Uterus (tissue), 4 donors: ENCODE measurements around the gene TLK2. TPM values are rescaled to one million over a fixed set of nuclear protein-coding genes. Genes with fewer than 3 reads are reported as not detected.
"Not testable (repeated sequence)": the region's sequence is repeated elsewhere in the genome, so short reads cannot be mapped to it uniquely, and the experiment has no call there.

Source experiments
- DNase-seq, 2 donors: peaks; one replicate each; pipeline ENCODE4 v3.0.0-alpha.2; 2019 to 2020
- H3K27ac ChIP-seq, 2 donors: fragments of 200-600 bp; sonication (generic); 1 replicate in 1 of 2; 2 replicates in 1 of 2; pipeline ENCODE4 v1.5.1; 2016 to 2018
- H3K27me3 ChIP-seq, 2 donors: fragments of 200-600 bp; sonication (generic); one replicate each; pipeline ENCODE4 v1.5.1; 2018 to 2019; ENCODE audit warnings: control low read depth in 1 of 2
- H3K36me3 ChIP-seq, 2 donors: fragments of 200-600 bp; sonication (generic); one replicate each; pipeline ENCODE4 v1.5.1; 2019; ENCODE audit warnings: control low read depth in 1 of 2
- H3K4me1 ChIP-seq, 2 donors: fragments of 200-600 bp; sonication (generic); one replicate each; pipeline ENCODE4 v1.5.1; 2018 to 2019; ENCODE audit warnings: control low read depth in 1 of 2
- H3K4me3 ChIP-seq, 2 donors: fragments of 200-600 bp; sonication (generic); 1 replicate in 1 of 2; 2 replicates in 1 of 2; pipeline ENCODE4 v1.5.1; 2018 to 2019; ENCODE audit warnings: mild to moderate bottlenecking in 1 of 2
- H3K9me3 ChIP-seq, 2 donors: fragments of 200-600 bp; sonication (generic); one replicate each; pipeline ENCODE4 v1.5.1; 2019; ENCODE audit warnings: control low read depth in 1 of 2
- POLR2A ChIP-seq, 2 donors: fragments of 450-650 bp; IDR thresholded peaks; one replicate each; pipeline ENCODE4 v1.6.1; 2016; ENCODE audit warnings: antibody characterized with exemption in 2 of 2, mild to moderate bottlenecking in 1 of 2, moderate library complexity in 1 of 2
- intact Hi-C: fragments of 100-400 bp; cut with DNase I; formaldehyde crosslinking; loops from one replicate; pipeline ENCODE4 v1.15.1; 2023; ENCODE audit warnings: low total_unique reads
- total RNA-seq, 4 donors: library from RNA; depleted of rRNA in 3 of 4; stranded (reverse); fragments of >200 nt in 3 of 4; gene quantifications; one replicate each; pipeline versions ENCODE4 v1.1.0 to v1.2.4, GENCODE V29; 2014 to 2023
- TF ChIP-seq, protein P1 (sequence below), 4 experiments: fragments of 200-600 bp in 2 of 4; fragments of 450-650 bp in 2 of 4; sonication (generic) in 2 of 4; IDR thresholded peaks; one replicate each; pipeline ENCODE4 v1.5.1; 2016 to 2019; ENCODE audit warnings: antibody characterized with exemption in 4 of 4, mild to moderate bottlenecking in 2 of 4, moderate library complexity in 1 of 4
- donor health status: DM: yes; HTN: yes; CAD: no.

The TLK2 gene
- total RNA-seq, 4 donors from 2014 or later, result 13.6 to 120 (median 50.0) TPM

DNA sequence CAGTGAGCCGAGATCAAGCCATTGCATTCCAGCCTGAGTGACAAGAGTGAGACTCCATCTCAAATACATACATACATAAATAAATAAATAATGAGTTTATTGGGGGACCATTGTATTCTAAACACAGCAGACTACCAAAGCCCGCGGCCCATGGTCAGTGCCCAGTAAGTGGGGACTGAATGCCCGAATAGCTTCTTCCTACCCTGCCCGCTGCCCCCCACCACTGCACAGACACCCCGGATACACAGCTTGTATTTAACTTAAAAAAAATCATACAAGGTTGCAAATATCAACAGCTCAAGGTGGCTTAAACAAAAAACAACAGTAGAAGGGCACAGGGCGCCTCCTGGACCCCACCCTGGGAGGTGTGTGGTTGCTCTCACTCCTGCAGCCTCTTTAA, 22.6 kb upstream of the TLK2 start:
- no peaks in the 10 kb centered on the region for H3K27me3 ChIP-seq
- TF ChIP-seq POLR2A (IDR thresholded peaks at IDR 0.05), result no peak
- TF ChIP-seq, protein P1, sequence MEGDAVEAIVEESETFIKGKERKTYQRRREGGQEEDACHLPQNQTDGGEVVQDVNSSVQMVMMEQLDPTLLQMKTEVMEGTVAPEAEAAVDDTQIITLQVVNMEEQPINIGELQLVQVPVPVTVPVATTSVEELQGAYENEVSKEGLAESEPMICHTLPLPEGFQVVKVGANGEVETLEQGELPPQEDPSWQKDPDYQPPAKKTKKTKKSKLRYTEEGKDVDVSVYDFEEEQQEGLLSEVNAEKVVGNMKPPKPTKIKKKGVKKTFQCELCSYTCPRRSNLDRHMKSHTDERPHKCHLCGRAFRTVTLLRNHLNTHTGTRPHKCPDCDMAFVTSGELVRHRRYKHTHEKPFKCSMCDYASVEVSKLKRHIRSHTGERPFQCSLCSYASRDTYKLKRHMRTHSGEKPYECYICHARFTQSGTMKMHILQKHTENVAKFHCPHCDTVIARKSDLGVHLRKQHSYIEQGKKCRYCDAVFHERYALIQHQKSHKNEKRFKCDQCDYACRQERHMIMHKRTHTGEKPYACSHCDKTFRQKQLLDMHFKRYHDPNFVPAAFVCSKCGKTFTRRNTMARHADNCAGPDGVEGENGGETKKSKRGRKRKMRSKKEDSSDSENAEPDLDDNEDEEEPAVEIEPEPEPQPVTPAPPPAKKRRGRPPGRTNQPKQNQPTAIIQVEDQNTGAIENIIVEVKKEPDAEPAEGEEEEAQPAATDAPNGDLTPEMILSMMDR (IDR thresholded peaks at IDR 0.05), result no peak
- no peak overlapping the region for H3K27ac ChIP-seq
- no peaks in the 10 kb centered on the region for H3K36me3 ChIP-seq
- no peaks in the 10 kb centered on the region for H3K4me1 ChIP-seq
- no peak overlapping the region for H3K4me3 ChIP-seq
- no peak for DNase-seq
- H3K9me3 ChIP-seq, result no peaks in the 10 kb centered on the region
- intact Hi-C loops, result no loop called here

DNA sequence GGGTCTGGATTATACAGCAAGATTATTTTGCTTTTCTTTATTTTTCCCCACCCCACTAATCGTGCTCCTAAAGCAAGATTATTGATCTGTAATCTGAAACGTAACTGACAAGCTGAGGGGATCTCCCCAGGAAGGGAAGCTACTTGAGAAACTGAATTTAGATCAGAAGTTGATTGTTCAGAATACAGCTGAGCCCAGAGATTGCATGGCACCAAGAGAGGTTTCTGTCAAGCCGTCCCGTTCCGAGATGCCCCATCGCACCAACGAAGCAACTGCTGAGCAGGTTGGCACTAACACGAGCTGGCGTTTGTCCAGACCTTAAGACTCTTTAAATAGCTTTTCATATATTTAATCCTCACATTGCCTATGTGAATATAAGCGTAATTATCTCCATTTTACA, 20.1 kb upstream of the TLK2 start:
- H3K4me3 ChIP-seq, result not testable (repeated sequence)

DNA sequence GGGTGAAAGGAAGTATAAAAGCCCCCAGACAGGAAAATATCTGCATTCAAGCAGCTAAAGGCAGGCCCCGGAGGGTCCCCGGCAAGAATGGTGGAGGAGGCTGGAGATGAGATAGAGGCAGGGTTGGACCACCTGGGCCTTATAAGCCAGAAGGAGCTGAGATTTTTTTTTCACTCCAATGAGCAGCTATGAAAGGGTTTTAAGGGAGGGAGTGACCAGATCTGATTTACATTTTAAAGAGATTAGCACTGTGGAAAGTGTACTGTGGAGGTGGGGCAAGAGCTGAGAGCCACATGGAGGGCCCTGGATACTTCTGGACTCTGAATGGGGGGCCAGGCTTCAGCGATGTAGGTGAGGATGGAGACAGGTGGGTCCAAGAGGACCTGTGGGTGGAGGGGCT, 14.2 kb upstream of the TLK2 start:
- H3K9me3 ChIP-seq, intact Hi-C loops, H3K4me1 ChIP-seq, DNase-seq, H3K27ac ChIP-seq, H3K27me3 ChIP-seq, H3K4me3 ChIP-seq, H3K36me3 ChIP-seq: not testable (repeated sequence)

More for the DNA sequence above, 20.1 kb upstream of the TLK2 start:
- H3K27me3 ChIP-seq, H3K27ac ChIP-seq, intact Hi-C loops, H3K4me1 ChIP-seq, H3K36me3 ChIP-seq, H3K9me3 ChIP-seq, DNase-seq: not testable (repeated sequence)

DNA sequence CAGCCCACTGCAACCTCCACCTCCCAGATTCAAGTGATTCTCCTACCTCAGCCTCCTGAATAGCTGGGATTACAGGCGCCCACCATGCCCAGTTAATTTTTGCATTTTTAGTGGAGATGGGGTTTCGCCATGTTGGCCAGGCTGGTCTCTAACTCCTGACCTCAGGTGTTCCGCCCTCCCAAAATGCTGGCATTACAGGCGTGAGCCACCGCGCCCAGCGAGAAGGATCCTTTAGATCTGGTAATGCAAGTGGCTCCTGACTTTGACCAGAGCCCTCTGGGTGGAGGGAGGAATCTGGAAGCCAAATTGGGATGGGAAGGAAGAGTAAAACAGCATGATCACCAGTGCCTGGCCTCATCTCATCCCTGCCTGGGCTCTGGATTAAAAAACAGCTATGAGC, 13.4 kb upstream of the TLK2 start:
- intact Hi-C loops, H3K27me3 ChIP-seq, DNase-seq, H3K4me1 ChIP-seq, H3K27ac ChIP-seq, H3K4me3 ChIP-seq, H3K36me3 ChIP-seq, H3K9me3 ChIP-seq: not testable (repeated sequence)

DNA sequence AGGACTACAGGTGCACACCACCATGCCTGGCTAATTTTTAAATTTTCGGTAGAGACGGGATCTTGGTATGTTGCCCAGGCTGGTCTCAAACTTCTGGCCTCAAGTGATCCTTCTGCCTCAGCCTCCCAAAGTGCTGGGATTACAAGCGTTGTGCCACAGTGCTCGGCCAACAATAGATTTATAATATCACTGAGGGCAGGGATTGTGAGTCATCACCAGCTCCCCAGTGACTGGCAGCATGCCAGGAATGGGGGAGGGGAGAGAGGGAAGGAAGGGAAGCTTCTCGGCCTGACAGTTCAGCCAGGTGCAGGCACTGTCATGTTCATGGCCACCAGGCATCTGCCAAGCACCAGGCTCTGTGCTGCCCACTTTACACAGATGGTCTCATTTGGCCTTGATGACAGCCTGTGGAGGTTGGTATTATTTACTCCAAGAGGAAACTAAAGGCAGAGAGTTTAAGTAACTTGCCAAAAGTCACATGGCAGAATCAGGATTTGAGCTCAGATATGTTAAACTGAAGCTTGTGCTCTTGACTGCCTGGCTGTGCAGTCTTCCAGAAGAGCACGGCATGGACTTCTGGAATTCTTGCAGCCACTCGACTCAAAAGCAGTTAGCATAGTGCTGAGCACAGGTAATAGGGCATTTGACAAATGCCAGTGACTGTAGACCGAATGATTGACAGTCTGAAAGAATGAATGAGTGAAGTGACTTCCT, 7.8 kb upstream of the TLK2 start:
- H3K27me3 ChIP-seq, H3K36me3 ChIP-seq, H3K4me3 ChIP-seq, intact Hi-C loops, H3K9me3 ChIP-seq, H3K4me1 ChIP-seq: not testable (repeated sequence)
- peak overlapping the region in 1 of 2 donors; percentile 7 for H3K27ac ChIP-seq
- DNase-seq, result peak; percentile 61 to 64

DNA sequence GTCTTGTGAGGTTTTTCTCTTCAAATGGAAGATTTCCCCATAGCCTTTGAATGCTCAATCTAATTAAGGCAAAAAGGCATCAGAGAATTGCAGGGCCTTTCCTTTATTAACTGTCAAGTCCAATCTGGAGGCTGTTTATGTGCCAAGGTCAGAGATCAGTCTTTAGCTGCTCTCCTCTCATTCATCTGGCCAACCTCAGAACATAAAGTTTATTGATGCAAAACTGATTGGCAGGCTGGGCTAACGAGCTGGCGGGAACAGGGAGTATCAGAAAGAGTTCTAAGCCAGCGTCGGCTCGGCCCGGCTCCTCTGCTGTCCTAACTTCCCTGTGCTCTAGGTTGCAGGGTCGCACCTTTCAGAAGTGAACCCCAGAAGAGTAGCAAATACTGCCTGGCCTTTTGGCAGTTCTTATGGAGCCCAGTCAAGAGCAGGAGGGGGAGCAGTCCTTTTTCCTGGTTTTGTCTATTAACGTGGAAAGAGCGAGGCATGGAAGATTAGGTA, 7.2 kb upstream of the TLK2 start:
- H3K27me3 ChIP-seq, DNase-seq, H3K4me3 ChIP-seq, H3K27ac ChIP-seq, H3K36me3 ChIP-seq, H3K4me1 ChIP-seq, H3K9me3 ChIP-seq, intact Hi-C loops: not testable (repeated sequence)

DNA sequence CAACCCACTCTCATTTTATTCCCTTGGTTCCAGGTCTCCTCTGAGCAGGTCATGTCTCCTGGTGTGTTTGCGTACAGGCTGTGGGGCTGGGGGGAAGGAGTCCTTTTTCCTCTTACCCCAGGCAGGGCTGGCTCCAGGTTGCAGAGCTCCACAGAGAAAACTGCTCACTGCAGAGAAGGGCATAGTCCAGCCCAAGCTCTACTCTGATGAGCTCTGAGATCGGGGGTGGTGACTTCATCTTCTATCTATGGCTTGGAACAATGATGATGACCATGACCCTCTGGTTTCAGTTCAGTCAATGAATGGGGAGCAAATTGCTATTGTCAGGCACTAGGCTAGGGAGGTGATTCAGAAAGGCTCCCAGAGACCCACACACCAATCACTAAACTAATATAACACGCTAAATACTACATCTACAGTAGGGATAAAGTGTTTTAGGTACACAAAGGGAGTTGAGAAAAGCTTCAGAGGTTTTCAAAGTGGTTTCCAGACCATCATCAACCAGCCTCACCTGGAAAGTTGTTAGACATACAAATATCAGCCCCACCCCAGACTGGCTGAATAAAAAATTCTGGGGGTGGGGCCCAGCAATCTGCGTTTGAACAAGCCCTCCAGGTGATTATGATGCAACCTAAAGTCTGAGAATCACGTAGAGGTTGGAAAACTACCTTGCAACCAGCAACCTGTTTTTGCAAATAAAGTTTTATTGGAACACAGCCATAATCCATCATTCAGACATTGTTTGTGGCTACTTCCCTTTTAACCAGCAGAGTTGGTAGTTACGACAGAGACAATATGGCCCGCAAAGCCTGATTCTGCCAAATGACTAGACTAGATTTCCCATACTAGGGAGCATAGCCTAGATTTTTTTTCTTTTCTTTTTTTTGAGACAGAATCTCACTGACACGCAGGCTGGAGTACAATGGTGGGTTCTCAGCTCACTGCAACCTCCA, 5.3 kb upstream of the TLK2 start:
- intact Hi-C loops, result not testable (repeated sequence)

DNA sequence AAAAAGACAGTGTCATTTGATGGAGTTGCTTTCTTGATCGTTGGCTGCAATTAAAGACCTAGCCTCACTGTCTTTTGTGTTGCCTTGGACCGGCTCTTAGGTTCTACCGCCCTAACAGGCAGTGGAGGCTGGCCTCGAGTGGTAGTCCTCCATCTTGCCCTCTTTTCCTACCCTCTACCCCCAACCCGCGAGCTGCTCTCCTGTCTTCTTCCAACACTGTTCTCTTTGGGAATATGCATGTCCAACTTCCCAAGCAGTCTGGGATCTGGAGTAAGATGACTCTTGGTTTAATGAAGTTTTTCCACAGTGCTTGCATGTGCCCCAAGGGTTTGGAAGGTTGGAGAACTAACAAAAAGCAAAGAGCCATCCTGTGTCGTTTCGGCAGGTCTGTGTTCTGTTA, 1.5 kb upstream of the TLK2 start:
- DNase-seq, result not testable (repeated sequence)
- peak overlapping the region; percentile 97 to 99 for H3K27ac ChIP-seq

More for the DNA sequence above, 5.3 kb upstream of the TLK2 start:
- not testable (repeated sequence) for H3K27ac ChIP-seq, H3K4me3 ChIP-seq, H3K36me3 ChIP-seq, H3K27me3 ChIP-seq, H3K4me1 ChIP-seq, DNase-seq, H3K9me3 ChIP-seq

DNA sequence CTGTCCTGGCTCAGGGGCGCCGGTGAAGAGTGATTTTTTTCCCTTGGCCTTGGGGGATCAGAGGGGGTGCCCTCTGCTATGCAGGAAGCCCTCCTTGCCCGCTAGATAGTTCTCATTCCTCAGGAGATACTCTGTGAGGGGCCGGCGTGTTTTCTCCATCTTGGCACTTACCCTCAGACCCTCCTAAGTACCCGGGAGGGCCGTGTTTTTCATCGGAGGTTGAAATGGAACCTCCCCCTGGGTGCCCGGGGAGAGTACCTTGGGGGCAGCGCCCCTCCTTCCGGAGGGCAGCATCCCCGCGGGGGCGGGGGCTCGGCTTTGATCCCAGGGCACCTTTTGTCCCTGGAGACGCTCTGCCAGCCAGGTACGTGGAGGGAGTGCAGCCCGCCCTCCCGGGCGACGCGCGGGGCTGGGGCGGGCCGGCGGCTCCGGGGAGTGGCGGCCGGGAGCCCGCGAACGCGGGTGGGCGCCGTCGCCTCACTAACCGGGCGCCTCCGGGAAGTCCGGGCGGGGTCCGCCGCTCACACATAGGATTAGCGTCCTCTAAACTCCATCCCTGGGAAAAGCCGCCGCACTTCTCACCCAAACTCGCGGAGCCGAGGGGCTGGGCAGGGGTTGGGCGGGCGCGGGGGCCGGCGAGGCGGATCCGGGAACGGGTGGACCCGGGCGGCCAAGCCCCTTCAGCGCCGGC, 762 bp upstream of the TLK2 start:
- H3K4me3 ChIP-seq, result peak overlapping the region; percentile 41 to 94
- peak; percentile 31 to 52 for DNase-seq
- H3K9me3 ChIP-seq, H3K4me1 ChIP-seq, H3K36me3 ChIP-seq, intact Hi-C loops, H3K27me3 ChIP-seq: not testable (repeated sequence)
- H3K27ac ChIP-seq, result peak overlapping the region; percentile 97 to 99

More for the DNA sequence above, 1.5 kb upstream of the TLK2 start:
- H3K36me3 ChIP-seq, H3K4me1 ChIP-seq, H3K9me3 ChIP-seq, H3K27me3 ChIP-seq, intact Hi-C loops: not testable (repeated sequence)
- H3K4me3 ChIP-seq, result peak overlapping the region in 1 of 2 donors; percentile 94
